Measurements from ENCODE around the gene SPATS2.

DNA sequence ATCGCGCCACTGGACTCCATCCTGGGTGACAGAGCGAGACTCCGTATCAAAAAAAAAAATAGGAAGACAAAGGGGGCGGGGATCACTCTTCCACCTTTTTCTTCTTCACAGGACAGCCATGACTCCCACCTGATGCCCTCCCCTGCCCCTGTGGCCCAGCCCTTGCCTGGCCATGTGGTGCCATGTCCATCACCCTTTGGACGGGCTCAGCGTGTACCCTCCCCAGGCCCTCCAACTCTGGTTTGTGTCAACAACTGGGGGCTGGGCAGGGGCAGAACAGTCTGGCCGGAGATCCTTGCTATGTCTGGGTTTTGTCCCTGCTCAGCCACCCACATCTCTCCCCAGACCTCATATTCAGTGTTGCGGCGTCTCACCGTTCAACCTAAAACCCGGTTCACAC lies 38.4 kb upstream of the SPATS2 start:
- TF ChIP-seq CTCF (IDR thresholded peaks at IDR 0.05) (no peak), POLR2A (IDR thresholded peaks at IDR 0.05) (no peak)

All from testis (tissue), 2 donors.